K562 (cell line): ENCODE results near the gene LY6G6D. TPM values are rescaled to one million over a fixed set of nuclear protein-coding genes. Genes with fewer than 3 reads are reported as not detected.
A peak's percentile ranks its signal among the peaks of the same experiment; 100 is the strongest.

ENCODE experiments used
- BACH1 ChIP-seq: fragments of 200-800 bp; sonication (Bioruptor generic); IDR thresholded peaks from 2 replicates; pipeline ENCODE4 v1.6.1; 2016; ENCODE audit warnings: missing genetic modification characterization, missing compliant biosample characterization
- BRD9 ChIP-seq: fragments of 450-650 bp; IDR thresholded peaks from 2 replicates; pipeline ENCODE4 v1.6.1; 2018; ENCODE audit warnings: low read depth; ENCODE audit not compliant: partially characterized antibody
- EGR1 ChIP-seq: fragments of 450-650 bp; conservative IDR thresholded peaks from 2 replicates; pipeline ENCODE4 v1.6.1; 2017; ENCODE audit warnings: mild to moderate bottlenecking
- GABPB2 ChIP-seq: fragments of 250-450 bp; sonication (Bioruptor Pico); conservative IDR thresholded peaks from 2 replicates; pipeline ENCODE4 v1.5.1; 2021; ENCODE audit warnings: mild to moderate bottlenecking
- HCFC1 ChIP-seq: IDR thresholded peaks from 2 replicates; pipeline ENCODE4 v1.6.1; 2012; ENCODE audit warnings: low read depth, low read length, improper control_type of control experiment
- JUN ChIP-seq, 2 experiments: sonication (generic) in 1 of 2; formaldehyde crosslinking in 1 of 2; IDR thresholded peaks; 2 replicates each; pipeline versions ENCODE4 v1.6.1 to v1.8.0; 2012 to 2022; ENCODE audit warnings: borderline replicate concordance in 2 of 2, mild to moderate bottlenecking in 2 of 2, improper control_type of control experiment in 1 of 2, low read depth in 1 of 2, low read length in 1 of 2, missing genetic modification reagents in 1 of 2
- MGA ChIP-seq: fragments of 450-650 bp; IDR thresholded peaks from 2 replicates; pipeline ENCODE4 v1.6.1; 2016; ENCODE audit warnings: mild to moderate bottlenecking, moderate library complexity
- NR2C1 ChIP-seq, 2 experiments: fragments of 450-650 bp; IDR thresholded peaks; 2 replicates each; pipeline ENCODE4 v1.6.1; 2017; ENCODE audit warnings: mild to moderate bottlenecking in 2 of 2, antibody characterized with exemption in 1 of 2, inconsistent platforms in 1 of 2, missing compliant biosample characterization in 1 of 2, missing genetic modification characterization in 1 of 2
- SIX5 ChIP-seq, 2 experiments: IDR thresholded peaks; 2 replicates each; pipeline ENCODE4 v1.6.1; 2011; ENCODE audit warnings: low read length in 2 of 2, borderline replicate concordance in 1 of 2, low read depth in 1 of 2, mild to moderate bottlenecking in 1 of 2, moderate library complexity in 1 of 2; ENCODE audit not compliant: insufficient read depth in 1 of 2
- SLC30A9 ChIP-seq: fragments of 250-450 bp; sonication (Bioruptor Pico); IDR thresholded peaks from 2 replicates; pipeline ENCODE4 v1.8.0; 2022; ENCODE audit warnings: mild to moderate bottlenecking, moderate library complexity
- SUPT5H ChIP-seq: fragments of 450-650 bp; IDR thresholded peaks from 2 replicates; pipeline ENCODE4 v1.6.1; 2016
- TAF9B ChIP-seq: fragments of 450-650 bp; IDR thresholded peaks from 2 replicates; pipeline ENCODE4 v1.6.1; 2018; ENCODE audit warnings: mild to moderate bottlenecking; ENCODE audit not compliant: partially characterized antibody
- ZNF431 ChIP-seq: sonication (generic); formaldehyde crosslinking; IDR thresholded peaks from 2 replicates; pipeline ENCODE4 v1.8.0; 2022; ENCODE audit warnings: mild to moderate bottlenecking, missing genetic modification reagents
- ZZZ3 ChIP-seq: fragments of 450-650 bp; IDR thresholded peaks from 2 replicates; pipeline ENCODE4 v1.6.1; 2016; ENCODE audit warnings: antibody characterized with exemption, mild to moderate bottlenecking, moderate library complexity
- polyA plus RNA-seq, 8 experiments: library from polyadenylated mRNA; depleted of rRNA in 4 of 8; stranded (reverse) in 5 of 8; unstranded in 3 of 8; fragments of >200 nt; fragmentation: Nextera tagmentation in 2 of 8; fragmentation: Illumina TruSeq in 1 of 8; extraction: Ambion mirVana in 2 of 8; extraction: Trizol in 1 of 8; gene quantifications; 2 replicates each; pipeline versions ENCODE4 v1.2.1 to v1.2.3, GENCODE V29; 2011 to 2014; ENCODE audit warnings: inconsistent platforms in 1 of 8, missing spikeins in 1 of 8
- total RNA-seq, 7 experiments: library from RNA; depleted of rRNA in 6 of 7; stranded (reverse); fragments of >200 nt in 6 of 7; fragmentation: Illumina TruSeq in 2 of 7; extraction: Trizol in 2 of 7; gene quantifications; 2 replicates each; pipeline versions ENCODE4 v1.2.1 to v1.2.3, GENCODE V29; 2011 to 2021; ENCODE audit warnings: low replicate concordance in 1 of 7
- TF ChIP-seq, protein P1 (sequence below): sonication (generic); formaldehyde crosslinking; IDR thresholded peaks from 2 replicates; pipeline ENCODE4 v1.8.1; 2023; ENCODE audit warnings: mild to moderate bottlenecking, missing genetic modification reagents
- TF ChIP-seq, protein P2 (sequence below): fragments of 450-650 bp; formaldehyde crosslinking; IDR thresholded peaks from 2 replicates; pipeline ENCODE4 v1.4.0; 2020; ENCODE audit warnings: mild to moderate bottlenecking

Gene LY6G6D
- total and polyA plus RNA-seq, 9 of the 15 experiments (the other 6 are each of a cell fraction or from before 2014, with no cell fraction given): 0.30 to 0.38 TPM; not detected in 7

DNA sequence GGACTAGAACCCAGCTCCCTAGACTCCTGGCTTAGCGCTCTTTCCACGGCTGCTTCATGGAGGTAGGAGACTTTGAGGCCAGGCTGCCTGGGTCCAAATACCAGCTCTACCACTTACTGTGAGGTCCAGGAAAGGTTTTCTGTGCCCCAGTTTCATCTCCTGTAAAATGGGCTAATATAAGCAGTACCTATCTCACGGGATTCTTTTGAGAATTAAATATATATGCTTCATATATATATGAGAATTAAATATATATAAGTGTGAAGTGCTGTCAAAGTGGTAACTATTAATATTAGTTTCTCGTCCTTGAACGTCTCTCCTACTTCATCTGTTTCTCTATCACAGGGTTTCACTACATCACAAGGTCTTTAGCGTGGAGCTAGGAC is 24.1 kb upstream of the LY6G6D start (continued):
- TF ChIP-seq MGA (no peak), SLC30A9 (CRISPR knock-in tag) (no peak), JUN (IDR thresholded peaks at IDR 0.05; ENCODE audit: borderline replicate concordance, low read depth, low read length) (no peak), JUN (CRISPR knock-in tag; IDR thresholded peaks at IDR 0.05; ENCODE audit: borderline replicate concordance) (no peak), HCFC1 (no peak), BACH1 (tag) (no peak), NR2C1 (IDR thresholded peaks at IDR 0.05) (no peak), NR2C1 (tag; IDR thresholded peaks at IDR 0.05) (peak; percentile 23; the same call in 1 of the 2 replicates), BRD9 (no peak), GABPB2 (CRISPR knock-in tag) (no peak), EGR1 (no peak), SIX5 (IDR thresholded peaks at IDR 0.05; ENCODE audit: borderline replicate concordance in 1 of 2, insufficient read depth in 1 of 2, low read depth in 1 of 2, low read length in 2 of 2) (no peak), TAF9B (no peak), ZNF431 (CRISPR knock-in tag) (no peak), ZZZ3 (no peak), SUPT5H (no peak)
- TF ChIP-seq, protein P1, sequence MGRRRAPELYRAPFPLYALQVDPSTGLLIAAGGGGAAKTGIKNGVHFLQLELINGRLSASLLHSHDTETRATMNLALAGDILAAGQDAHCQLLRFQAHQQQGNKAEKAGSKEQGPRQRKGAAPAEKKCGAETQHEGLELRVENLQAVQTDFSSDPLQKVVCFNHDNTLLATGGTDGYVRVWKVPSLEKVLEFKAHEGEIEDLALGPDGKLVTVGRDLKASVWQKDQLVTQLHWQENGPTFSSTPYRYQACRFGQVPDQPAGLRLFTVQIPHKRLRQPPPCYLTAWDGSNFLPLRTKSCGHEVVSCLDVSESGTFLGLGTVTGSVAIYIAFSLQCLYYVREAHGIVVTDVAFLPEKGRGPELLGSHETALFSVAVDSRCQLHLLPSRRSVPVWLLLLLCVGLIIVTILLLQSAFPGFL: 0 out of 2 replicates have a peak, but pooled peaks have one; percentile 17
- TF ChIP-seq, protein P2, sequence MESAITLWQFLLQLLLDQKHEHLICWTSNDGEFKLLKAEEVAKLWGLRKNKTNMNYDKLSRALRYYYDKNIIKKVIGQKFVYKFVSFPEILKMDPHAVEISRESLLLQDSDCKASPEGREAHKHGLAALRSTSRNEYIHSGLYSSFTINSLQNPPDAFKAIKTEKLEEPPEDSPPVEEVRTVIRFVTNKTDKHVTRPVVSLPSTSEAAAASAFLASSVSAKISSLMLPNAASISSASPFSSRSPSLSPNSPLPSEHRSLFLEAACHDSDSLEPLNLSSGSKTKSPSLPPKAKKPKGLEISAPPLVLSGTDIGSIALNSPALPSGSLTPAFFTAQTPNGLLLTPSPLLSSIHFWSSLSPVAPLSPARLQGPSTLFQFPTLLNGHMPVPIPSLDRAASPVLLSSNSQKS (CRISPR knock-in tag): no peak
